ENCODE measurements around the gene INPP5J. TPM values are rescaled to one million over a fixed set of nuclear protein-coding genes. Genes with fewer than 3 reads are reported as not detected.

The INPP5J gene
- total RNA-seq, 2 donors from 2014 or later: 3.5 to 5.4 TPM

GRCh38 chr22:31092161-31092560 lies 30.6 kb upstream of the INPP5J start:
- 90 to 93% methylated on average over 9 of the region's 9 CpGs for WGBS, 2 experiments (ENCODE audit: insufficient coverage in 1 of 2, insufficient read length in 1 of 2)
- Histone ChIP-seq H3K36me3 (ENCODE audit: control insufficient read depth, insufficient read depth, low read length) (no peaks in the 10 kb centered on the region), H3K27me3 (ENCODE audit: control insufficient read depth, insufficient read depth, low read length, poor library complexity, severe bottlenecking) (no peaks in the 10 kb centered on the region), H3K9me3 (ENCODE audit: control insufficient read depth, low read length) (no peaks in the 10 kb centered on the region), H3K27ac (ENCODE audit: low read depth, low read length) (no peak overlapping the region), H3K4me3 (ENCODE audit: low read length) (no peak overlapping the region), H3K9ac (ENCODE audit: extremely low read depth, low read length, poor library complexity, severe bottlenecking) (no peak overlapping the region), H3K4me1 (ENCODE audit: control insufficient read depth, insufficient read depth, low read length) (no peaks in the 10 kb centered on the region)
- no peaks in the 10 kb centered on the region for H3K27me3 Mint-ChIP-seq (ENCODE audit: insufficient read depth)
- H3K36me3 Mint-ChIP-seq (ENCODE audit: low read depth): peaks cover 17% of the 10 kb centered on the region
- H3K27ac Mint-ChIP-seq: no peak overlapping the region
- no peak for TF ChIP-seq CTCF (conservative IDR thresholded peaks at IDR 0.05)
- H3K4me3 Mint-ChIP-seq: no peak overlapping the region
- no peaks in the 10 kb centered on the region for H3K9me3 Mint-ChIP-seq
- peak; percentile 36 for DNase-seq
- no peaks in the 10 kb centered on the region for H3K4me1 Mint-ChIP-seq

- 92 to 94% methylated on average over 15 to 33 of the region's 33 CpGs for WGBS, 2 experiments (ENCODE audit: insufficient coverage in 1 of 2, insufficient read length in 1 of 2)
- H3K9me3 Mint-ChIP-seq: no peaks in the 10 kb centered on the region
- H3K4me3 Mint-ChIP-seq: no peak overlapping the region
- peaks cover 17% of the 10 kb centered on the region for H3K36me3 Mint-ChIP-seq (ENCODE audit: low read depth)
- no peaks in the 10 kb centered on the region for H3K27me3 Mint-ChIP-seq (ENCODE audit: insufficient read depth)
- no peaks in the 10 kb centered on the region for H3K4me1 ChIP-seq (ENCODE audit: control insufficient read depth, insufficient read depth, low read length)
- H3K4me3 ChIP-seq (ENCODE audit: low read length): no peak overlapping the region
- H3K4me1 Mint-ChIP-seq: no peaks in the 10 kb centered on the region
- H3K27me3 ChIP-seq (ENCODE audit: control insufficient read depth, insufficient read depth, low read length, poor library complexity, severe bottlenecking): no peaks in the 10 kb centered on the region
- no peak overlapping the region for H3K9ac ChIP-seq (ENCODE audit: extremely low read depth, low read length, poor library complexity, severe bottlenecking)
- H3K27ac Mint-ChIP-seq: no peak overlapping the region
- no peak overlapping the region for H3K27ac ChIP-seq (ENCODE audit: low read depth, low read length)
- no peaks in the 10 kb centered on the region for H3K9me3 ChIP-seq (ENCODE audit: control insufficient read depth, low read length)
- peak; percentile 38 for DNase-seq
- H3K36me3 ChIP-seq (ENCODE audit: control insufficient read depth, insufficient read depth, low read length): peaks cover 5% of the 10 kb centered on the region
- no peak for TF ChIP-seq CTCF (conservative IDR thresholded peaks at IDR 0.05)
Observed at GRCh38 chr22:31093086-31093850, 29.5 kb upstream of the INPP5J start.

- Histone ChIP-seq H3K4me1 (ENCODE audit: control insufficient read depth, insufficient read depth, low read length) (no peaks in the 10 kb centered on the region), H3K4me3 (ENCODE audit: low read length) (no peak overlapping the region), H3K9ac (ENCODE audit: extremely low read depth, low read length, poor library complexity, severe bottlenecking) (no peak overlapping the region), H3K36me3 (ENCODE audit: control insufficient read depth, insufficient read depth, low read length) (peaks cover 7% of the 10 kb centered on the region), H3K9me3 (ENCODE audit: control insufficient read depth, low read length) (no peaks in the 10 kb centered on the region), H3K27me3 (ENCODE audit: control insufficient read depth, insufficient read depth, low read length, poor library complexity, severe bottlenecking) (no peaks in the 10 kb centered on the region), H3K27ac (ENCODE audit: low read depth, low read length) (no peak overlapping the region)
- DNase-seq: peak; percentile 33
- no peak for TF ChIP-seq CTCF (conservative IDR thresholded peaks at IDR 0.05)
- Mint-ChIP-seq H3K4me1 (no peaks in the 10 kb centered on the region), H3K27ac (no peak overlapping the region), H3K27me3 (ENCODE audit: insufficient read depth) (no peaks in the 10 kb centered on the region), H3K9me3 (no peaks in the 10 kb centered on the region), H3K4me3 (no peak overlapping the region), H3K36me3 (ENCODE audit: low read depth) (peaks cover 17% of the 10 kb centered on the region)
- WGBS, 2 experiments (ENCODE audit: insufficient coverage in 1 of 2, insufficient read length in 1 of 2): 88 to 94% methylated on average over 2 to 5 of the region's 5 CpGs
Observed at GRCh38 chr22:31094021-31094551, 28.7 kb upstream of the INPP5J start.

Measured in endodermal cell (in vitro differentiated cells).